Osteoblast (primary cell): ENCODE data around the gene TNRC6A. TPM values are rescaled to one million over a fixed set of nuclear protein-coding genes. Genes with fewer than 3 reads are reported as not detected.

Experiments used
- DNase-seq: peaks from one replicate; pipeline ENCODE4 v3.0.0; 2011; ENCODE audit warnings: low spot score, mixed read lengths; ENCODE audit not compliant: insufficient read length; ENCODE audit errors: missing footprints
- H2AFZ ChIP-seq: 2 replicates; pipeline ENCODE4 v1.6.0; 2011; ENCODE audit warnings: mild to moderate bottlenecking, low read length
- H3K27ac ChIP-seq: 2 replicates; pipeline ENCODE4 v1.5.1; 2011; ENCODE audit warnings: mild to moderate bottlenecking, low read depth, low read length, moderate library complexity
- H3K27me3 ChIP-seq: 2 replicates; pipeline ENCODE4 v1.6.0; 2012; ENCODE audit warnings: mild to moderate bottlenecking, control low read depth, inconsistent platforms, low read length, moderate library complexity; ENCODE audit not compliant: insufficient read depth
- H3K36me3 ChIP-seq: 2 replicates; pipeline ENCODE4 v1.5.1; 2011; ENCODE audit warnings: mild to moderate bottlenecking, low read length, control low read depth, moderate library complexity; ENCODE audit not compliant: insufficient read depth
- H3K4me1 ChIP-seq: 2 replicates; pipeline ENCODE4 v1.5.1; 2011; ENCODE audit warnings: mild to moderate bottlenecking, low read length, control low read depth, moderate library complexity; ENCODE audit not compliant: insufficient read depth
- H3K4me2 ChIP-seq: 2 replicates; pipeline ENCODE4 v1.6.0; 2011; ENCODE audit warnings: mild to moderate bottlenecking, low read length; ENCODE audit not compliant: insufficient read depth
- H3K4me3 ChIP-seq: fragments of 200-600 bp; sonication (generic); 3 replicates; pipeline ENCODE4 v1.5.1; 2012; ENCODE audit warnings: mild to moderate bottlenecking, low read length, inconsistent platforms; ENCODE audit not compliant: insufficient read depth
- H3K79me2 ChIP-seq: 2 replicates; pipeline ENCODE4 v1.6.0; 2012; ENCODE audit warnings: mild to moderate bottlenecking, low read length, control low read depth, inconsistent platforms; ENCODE audit not compliant: insufficient read depth
- H3K9me3 ChIP-seq: 2 replicates; pipeline ENCODE4 v1.5.1; 2011; ENCODE audit warnings: low read depth, low read length, control low read depth
- H4K20me1 ChIP-seq: 2 replicates; pipeline ENCODE4 v1.6.0; 2012; ENCODE audit warnings: mild to moderate bottlenecking, low read length, control low read depth; ENCODE audit not compliant: insufficient read depth
- CTCF ChIP-seq: IDR thresholded peaks from 2 replicates; pipeline ENCODE4 v1.5.1; 2011; ENCODE audit warnings: mild to moderate bottlenecking, low read depth, low read length, moderate library complexity; ENCODE audit errors: extremely low read depth
- total RNA-seq: library from RNA; depleted of rRNA; stranded (reverse); fragments of >200 nt; gene quantifications from 2 replicates; pipeline ENCODE4 v1.2.3, GENCODE V29; 2012

The TNRC6A gene
- total RNA-seq, 1 donor, result 38.0 TPM

GRCh38 chr16:24821129-24821528, 91.7 kb downstream of the TNRC6A start:
- no peak for TF ChIP-seq CTCF
- Histone ChIP-seq H3K4me2 (no peak overlapping the region), H3K27ac (no peak overlapping the region), H3K79me2 (no peaks in the 10 kb centered on the region), H4K20me1 (peaks cover 13% of the 10 kb centered on the region), H3K9me3 (no peaks in the 10 kb centered on the region), H3K4me3 (no peak overlapping the region), H3K36me3 (peaks cover 86% of the 10 kb centered on the region), H3K27me3 (no peaks in the 10 kb centered on the region), H3K4me1 (peaks cover 14% of the 10 kb centered on the region), H2AFZ (no peak overlapping the region)
- DNase-seq, result no peak

- H3K79me2 ChIP-seq, result no peaks in the 10 kb centered on the region
- H3K4me3 ChIP-seq, result no peak overlapping the region
- DNase-seq, result no peak
- peaks cover 14% of the 10 kb centered on the region for H3K4me1 ChIP-seq
- TF ChIP-seq CTCF, result no peak
- H3K4me2 ChIP-seq, result no peak overlapping the region
- no peak overlapping the region for H3K27ac ChIP-seq
- H2AFZ ChIP-seq, result no peak overlapping the region
- H4K20me1 ChIP-seq, result peaks cover 13% of the 10 kb centered on the region
- no peaks in the 10 kb centered on the region for H3K9me3 ChIP-seq
- no peaks in the 10 kb centered on the region for H3K27me3 ChIP-seq
- peaks cover 81% of the 10 kb centered on the region for H3K36me3 ChIP-seq
Measured at GRCh38 chr16:24822542-24822941, 93.1 kb downstream of the TNRC6A start.

- H3K9me3 ChIP-seq, result no peaks in the 10 kb centered on the region
- H4K20me1 ChIP-seq, result peaks cover 13% of the 10 kb centered on the region
- H2AFZ ChIP-seq, result no peak overlapping the region
- H3K27ac ChIP-seq, result no peak overlapping the region
- peaks cover 77% of the 10 kb centered on the region for H3K36me3 ChIP-seq
- no peaks in the 10 kb centered on the region for H3K79me2 ChIP-seq
- TF ChIP-seq CTCF, result no peak
- H3K4me2 ChIP-seq, result no peak overlapping the region
- H3K4me3 ChIP-seq, result no peak overlapping the region
- DNase-seq, result no peak
- peaks cover 14% of the 10 kb centered on the region for H3K4me1 ChIP-seq
- no peaks in the 10 kb centered on the region for H3K27me3 ChIP-seq
Measured at GRCh38 chr16:24822974-24823373, 93.5 kb downstream of the TNRC6A start.

GRCh38 chr16:24825696-24826095, 96.2 kb downstream of the TNRC6A start:
- H3K79me2 ChIP-seq, result no peaks in the 10 kb centered on the region
- no peak for TF ChIP-seq CTCF
- DNase-seq, result no peak
- no peak overlapping the region for H2AFZ ChIP-seq
- no peaks in the 10 kb centered on the region for H3K9me3 ChIP-seq
- H4K20me1 ChIP-seq, result peaks cover 3% of the 10 kb centered on the region
- no peak overlapping the region for H3K4me2 ChIP-seq
- H3K4me1 ChIP-seq, result peaks cover 2% of the 10 kb centered on the region
- H3K36me3 ChIP-seq, result peaks cover 57% of the 10 kb centered on the region
- no peak overlapping the region for H3K4me3 ChIP-seq
- no peaks in the 10 kb centered on the region for H3K27me3 ChIP-seq
- no peak overlapping the region for H3K27ac ChIP-seq
